ENCODE data around the gene FPR3.

FPR3 gene

DNA sequence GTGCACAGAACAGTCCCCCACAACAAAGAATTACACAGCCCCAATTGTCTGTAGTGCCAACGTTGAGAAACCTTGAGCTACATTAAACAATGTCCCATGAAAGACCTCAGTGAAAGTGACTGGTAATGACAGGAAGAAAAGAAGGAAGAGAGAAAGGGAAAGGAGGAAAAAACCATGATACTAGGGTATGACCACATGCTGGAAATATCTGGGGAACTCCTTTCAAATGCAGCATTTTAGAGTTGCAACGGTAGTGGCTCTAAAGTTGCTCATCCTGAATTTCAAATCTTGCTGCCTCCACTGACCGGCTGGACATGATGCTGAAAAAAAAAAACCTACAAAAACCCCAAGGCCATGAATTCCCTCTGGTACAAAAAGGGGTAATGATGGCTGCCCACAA is 26.5 kb downstream of the FPR3 start:
- Histone ChIP-seq H3K4me2 (ENCODE audit: low read length) (no peak overlapping the region), H3K9me3 (ENCODE audit: control insufficient read depth, low read length) (no peaks in the 10 kb centered on the region), H3K27me3 (ENCODE audit: control insufficient read depth, insufficient read depth, low read length) (no peaks in the 10 kb centered on the region), H3K9ac (no peak overlapping the region), H3K4me3 (ENCODE audit: low read depth, low read length) (no peak overlapping the region), H3K27ac (no peak overlapping the region), H3K36me3 (ENCODE audit: control insufficient read depth, insufficient read depth, low read length) (no peaks in the 10 kb centered on the region), H3K4me1 (no peaks in the 10 kb centered on the region), H3K79me2 (no peaks in the 10 kb centered on the region), H2AFZ (no peak overlapping the region)
- TF ChIP-seq CTCF (IDR thresholded peaks at IDR 0.05), result no peak

DNA sequence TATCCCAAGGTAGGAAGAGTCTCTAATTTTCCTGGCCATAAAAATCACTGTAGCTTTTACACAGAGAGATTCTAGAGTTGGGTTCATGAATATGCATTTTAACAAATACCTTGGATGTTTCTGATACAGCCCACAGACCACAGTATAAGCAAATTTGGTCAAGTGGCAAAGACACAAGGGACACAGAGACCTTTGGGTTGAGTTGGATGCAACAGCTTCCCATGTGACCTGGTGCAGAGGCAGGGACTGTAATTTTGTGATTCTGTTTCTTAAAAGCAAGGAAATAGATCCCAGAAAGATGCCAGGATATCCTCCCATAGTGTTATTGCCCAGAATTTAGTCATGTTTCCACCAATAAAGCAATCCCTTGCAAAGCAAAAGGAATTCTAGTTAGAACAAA is 27.0 kb downstream of the FPR3 start:
- TF ChIP-seq CTCF (IDR thresholded peaks at IDR 0.05), result no peak
- Histone ChIP-seq H3K4me3 (ENCODE audit: low read depth, low read length) (no peak overlapping the region), H3K27ac (no peak overlapping the region)

DNA sequence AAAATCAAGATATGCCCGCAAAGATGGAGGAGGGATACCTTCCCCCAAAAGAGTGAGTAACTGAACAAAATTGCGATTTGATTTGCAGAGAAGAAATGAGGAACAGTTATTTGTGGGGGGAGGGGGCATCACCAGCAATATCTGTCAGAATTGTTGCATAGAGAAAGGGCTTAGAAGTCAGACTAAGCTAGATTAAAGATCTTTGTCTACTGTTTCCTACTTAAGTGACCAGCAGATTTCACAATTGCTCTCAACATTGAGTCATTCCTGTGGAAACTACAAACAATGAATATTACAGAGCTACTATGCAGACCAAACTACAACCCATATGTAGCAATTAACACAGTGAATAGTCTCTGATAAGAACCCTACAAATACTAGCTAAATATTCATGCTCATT is 27.4 kb downstream of the FPR3 start:
- Histone ChIP-seq H3K9me3 (ENCODE audit: control insufficient read depth, low read length) (no peaks in the 10 kb centered on the region), H3K27ac (no peak overlapping the region), H2AFZ (no peak overlapping the region)

More for the DNA sequence above, 27.0 kb downstream of the FPR3 start:
- Histone ChIP-seq H2AFZ (no peak overlapping the region), H3K4me1 (no peaks in the 10 kb centered on the region), H3K36me3 (ENCODE audit: control insufficient read depth, insufficient read depth, low read length) (no peaks in the 10 kb centered on the region), H3K9me3 (ENCODE audit: control insufficient read depth, low read length) (no peaks in the 10 kb centered on the region), H3K9ac (no peak overlapping the region), H3K4me2 (ENCODE audit: low read length) (no peak overlapping the region), H3K27me3 (ENCODE audit: control insufficient read depth, insufficient read depth, low read length) (no peaks in the 10 kb centered on the region), H3K79me2 (no peaks in the 10 kb centered on the region)

GRCh38 chr19:51822946-51823345 is 28.0 kb downstream of the FPR3 start:
- H3K4me1 ChIP-seq, result no peaks in the 10 kb centered on the region
- H3K79me2 ChIP-seq, result no peaks in the 10 kb centered on the region
- no peak overlapping the region for H3K9ac ChIP-seq
- H3K4me3 ChIP-seq (ENCODE audit: low read depth, low read length), result no peak overlapping the region
- H3K36me3 ChIP-seq (ENCODE audit: control insufficient read depth, insufficient read depth, low read length), result no peaks in the 10 kb centered on the region
- no peak overlapping the region for H3K27ac ChIP-seq
- no peak for TF ChIP-seq CTCF (IDR thresholded peaks at IDR 0.05)
- H3K4me2 ChIP-seq (ENCODE audit: low read length), result no peak overlapping the region
- no peak overlapping the region for H2AFZ ChIP-seq
- H3K27me3 ChIP-seq (ENCODE audit: control insufficient read depth, insufficient read depth, low read length), result no peaks in the 10 kb centered on the region
- H3K9me3 ChIP-seq (ENCODE audit: control insufficient read depth, low read length), result no peaks in the 10 kb centered on the region

More for the DNA sequence above, 27.4 kb downstream of the FPR3 start:
- no peak overlapping the region for H3K4me2 ChIP-seq (ENCODE audit: low read length)
- H3K4me3 ChIP-seq (ENCODE audit: low read depth, low read length), result no peak overlapping the region
- no peaks in the 10 kb centered on the region for H3K79me2 ChIP-seq
- no peak overlapping the region for H3K9ac ChIP-seq
- H3K4me1 ChIP-seq, result no peaks in the 10 kb centered on the region
- no peaks in the 10 kb centered on the region for H3K27me3 ChIP-seq (ENCODE audit: control insufficient read depth, insufficient read depth, low read length)
- no peaks in the 10 kb centered on the region for H3K36me3 ChIP-seq (ENCODE audit: control insufficient read depth, insufficient read depth, low read length)
- no peak for TF ChIP-seq CTCF (IDR thresholded peaks at IDR 0.05)

DNA sequence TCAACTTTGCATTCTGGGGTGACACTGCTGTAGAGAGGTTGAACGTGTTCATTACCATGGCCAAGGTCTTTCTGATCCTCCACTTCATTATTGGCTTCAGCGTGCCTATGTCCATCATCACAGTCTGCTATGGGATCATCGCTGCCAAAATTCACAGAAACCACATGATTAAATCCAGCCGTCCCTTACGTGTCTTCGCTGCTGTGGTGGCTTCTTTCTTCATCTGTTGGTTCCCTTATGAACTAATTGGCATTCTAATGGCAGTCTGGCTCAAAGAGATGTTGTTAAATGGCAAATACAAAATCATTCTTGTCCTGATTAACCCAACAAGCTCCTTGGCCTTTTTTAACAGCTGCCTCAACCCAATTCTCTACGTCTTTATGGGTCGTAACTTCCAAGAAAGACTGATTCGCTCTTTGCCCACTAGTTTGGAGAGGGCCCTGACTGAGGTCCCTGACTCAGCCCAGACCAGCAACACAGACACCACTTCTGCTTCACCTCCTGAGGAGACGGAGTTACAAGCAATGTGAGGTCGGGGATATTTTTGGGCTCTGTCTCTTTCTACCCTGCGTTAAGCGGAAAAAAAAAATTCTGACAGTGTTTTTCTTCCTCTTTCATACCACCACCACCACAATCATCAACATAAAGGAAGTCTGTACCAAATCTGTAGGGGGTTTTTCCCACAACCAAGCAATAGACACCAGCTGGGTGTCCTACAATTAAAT is 29.5 kb downstream of the FPR3 start:
- H3K9ac ChIP-seq, result no peak overlapping the region
- no peak for TF ChIP-seq CTCF (IDR thresholded peaks at IDR 0.05)
- H3K79me2 ChIP-seq, result no peaks in the 10 kb centered on the region
- no peaks in the 10 kb centered on the region for H3K4me1 ChIP-seq
- H3K36me3 ChIP-seq (ENCODE audit: control insufficient read depth, insufficient read depth, low read length), result no peaks in the 10 kb centered on the region
- no peaks in the 10 kb centered on the region for H3K27me3 ChIP-seq (ENCODE audit: control insufficient read depth, insufficient read depth, low read length)
- no peak overlapping the region for H3K27ac ChIP-seq
- no peak overlapping the region for H2AFZ ChIP-seq
- H3K4me3 ChIP-seq (ENCODE audit: low read depth, low read length), result no peak overlapping the region
- no peak overlapping the region for H3K4me2 ChIP-seq (ENCODE audit: low read length)
- no peaks in the 10 kb centered on the region for H3K9me3 ChIP-seq (ENCODE audit: control insufficient read depth, low read length)
